NK-92 (cell line): ENCODE measurements around the gene SUSD4.

ENCODE experiments used
- DNase-seq: peaks from one replicate; lab custom pipeline; 2025; ENCODE audit not compliant: unreplicated experiment; lab: John Stamatoyannopoulos, UW

SUSD4 gene

DNA sequence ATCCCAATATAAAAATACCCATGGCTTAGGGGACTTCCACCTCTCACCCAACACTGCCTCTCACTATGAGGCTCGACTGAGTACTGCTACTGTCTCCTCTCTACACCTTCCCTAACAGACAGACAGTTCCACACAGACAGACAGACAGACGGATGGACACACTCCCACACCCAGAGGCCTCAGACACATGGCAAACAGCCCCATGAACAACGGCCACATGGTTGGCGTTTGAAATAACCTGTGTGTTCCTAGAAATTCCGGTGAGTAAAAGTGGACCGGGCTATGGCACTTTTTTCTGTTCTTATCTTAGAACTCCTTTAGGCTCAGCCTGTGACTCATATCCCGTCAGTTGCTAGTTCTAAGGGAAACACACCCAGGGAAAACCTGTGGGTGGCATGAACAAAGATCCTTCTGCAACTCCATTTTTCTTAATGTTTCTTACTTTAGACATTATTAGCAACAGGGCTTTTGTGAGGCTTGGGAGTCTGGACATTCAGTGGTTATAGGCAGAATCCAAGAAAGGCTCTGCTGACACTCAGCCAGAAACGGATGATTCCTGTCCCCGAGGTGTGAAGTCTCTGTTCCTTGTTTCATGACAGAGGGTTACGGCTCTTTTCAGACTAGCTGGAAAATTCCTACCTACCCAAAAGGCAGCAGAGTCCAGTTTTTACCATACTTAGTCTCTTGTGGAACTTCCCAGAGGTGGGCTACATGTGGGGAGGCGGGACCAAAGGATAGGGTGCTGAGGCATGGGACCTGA is 130.4 kb downstream of the SUSD4 start:
- no peak for DNase-seq

DNA sequence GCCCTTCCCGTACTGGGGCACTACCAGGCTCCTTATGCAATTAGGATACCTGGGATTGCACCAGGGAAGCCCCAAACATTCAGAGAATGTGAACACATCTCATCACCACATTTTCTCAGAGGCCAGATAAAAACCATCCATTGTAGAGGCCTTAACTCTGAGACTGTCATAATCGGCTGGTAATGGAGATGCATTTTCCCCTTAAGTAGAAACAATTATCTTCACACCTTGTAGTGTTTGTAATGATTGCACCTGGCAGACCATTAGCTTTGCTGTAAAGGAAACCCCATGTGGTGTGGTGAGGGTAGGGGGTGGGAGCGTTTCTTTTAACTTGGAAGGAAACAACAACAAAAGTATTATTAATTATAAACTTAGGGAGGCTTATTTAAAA is 131.0 kb downstream of the SUSD4 start:
- DNase-seq: no peak

DNA sequence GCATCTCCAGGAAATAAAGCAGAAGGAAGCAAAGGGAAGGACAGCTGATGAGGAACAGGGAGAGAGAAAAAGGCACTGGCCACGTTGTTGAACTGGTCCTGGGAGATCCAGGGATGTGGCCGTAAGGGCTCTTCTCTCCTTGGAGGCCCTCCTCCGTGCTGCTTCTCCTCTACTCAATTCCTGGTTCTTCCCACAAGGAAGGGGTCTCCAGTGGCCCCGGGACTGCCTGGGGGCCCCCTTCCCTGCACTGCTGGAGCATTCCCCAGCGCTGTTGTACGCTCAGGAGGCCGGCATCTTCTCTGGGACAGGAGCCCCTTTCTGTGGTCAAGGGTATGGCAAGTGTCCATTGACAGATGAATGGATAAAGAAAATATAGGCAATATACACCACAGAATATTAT is 132.4 kb downstream of the SUSD4 start:
- no peak for DNase-seq

DNA sequence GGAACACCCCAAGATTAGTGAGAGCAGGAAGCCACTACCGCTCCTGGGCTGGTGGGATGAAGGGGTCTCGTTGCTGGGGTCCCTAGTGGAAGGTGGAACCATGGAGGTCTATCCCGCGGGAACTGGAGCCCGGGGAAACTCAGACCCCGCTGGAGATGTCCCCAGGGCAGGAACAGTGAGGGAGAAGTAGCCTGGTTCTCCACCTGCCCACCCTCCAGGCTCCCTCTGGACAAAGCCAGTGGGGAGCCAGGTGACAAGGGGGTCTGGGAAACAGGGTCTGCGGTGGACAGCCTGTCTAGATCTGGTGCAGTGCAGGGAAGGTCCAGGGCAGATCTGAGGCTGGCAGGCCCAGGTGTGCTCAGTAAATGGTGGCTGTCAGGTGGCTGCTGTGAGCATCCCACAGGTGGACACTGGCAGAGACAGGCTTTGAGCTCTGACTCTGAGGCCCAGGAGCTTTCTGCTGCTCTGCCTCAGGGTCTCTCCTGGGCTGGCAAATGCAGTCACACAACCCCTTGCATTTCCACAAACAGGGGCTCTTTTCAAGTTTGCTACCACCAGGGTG is 132.9 kb downstream of the SUSD4 start:
- DNase-seq: no peak

DNA sequence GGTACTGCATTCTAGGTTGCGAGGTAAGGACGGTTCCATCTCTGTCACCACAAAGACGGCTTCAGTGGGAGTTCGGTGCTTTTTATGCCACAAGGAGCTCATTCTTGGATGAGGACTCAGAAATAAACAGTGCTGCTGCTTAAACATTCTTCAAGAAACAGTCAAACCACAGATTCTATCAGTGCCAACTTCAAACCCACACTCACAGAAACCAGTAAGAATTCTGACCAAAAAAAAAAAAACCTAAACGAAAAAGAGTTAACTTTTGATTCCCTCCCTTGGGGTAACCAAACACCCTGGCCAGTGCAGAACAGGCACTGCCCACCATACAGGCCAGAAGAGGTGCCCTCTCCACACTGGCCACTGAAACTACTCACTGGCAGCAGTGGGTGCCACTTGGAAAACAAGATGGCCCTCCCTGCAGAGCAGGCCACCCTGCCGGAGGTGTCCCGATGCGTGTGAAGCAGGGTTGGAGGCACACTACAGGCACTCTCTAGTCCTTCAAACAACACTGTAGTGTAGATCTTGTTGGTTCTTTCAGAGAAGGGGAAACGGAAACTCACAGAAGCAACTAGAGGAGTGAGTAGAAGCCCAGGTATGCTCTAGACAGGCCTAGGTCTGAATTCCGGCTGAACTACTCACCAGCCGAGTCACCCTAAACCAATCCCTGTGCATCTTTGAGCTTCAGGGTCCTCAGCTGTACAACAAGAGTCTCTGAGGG is 133.7 kb downstream of the SUSD4 start:
- no peak for DNase-seq

GRCh38 chr1:223229756-223230155 is 134.2 kb downstream of the SUSD4 start:
- DNase-seq: no peak

GRCh38 chr1:223228931-223229528 is 134.9 kb downstream of the SUSD4 start:
- no peak for DNase-seq

GRCh38 chr1:223228201-223228600 is 135.8 kb downstream of the SUSD4 start:
- DNase-seq: no peak

DNA sequence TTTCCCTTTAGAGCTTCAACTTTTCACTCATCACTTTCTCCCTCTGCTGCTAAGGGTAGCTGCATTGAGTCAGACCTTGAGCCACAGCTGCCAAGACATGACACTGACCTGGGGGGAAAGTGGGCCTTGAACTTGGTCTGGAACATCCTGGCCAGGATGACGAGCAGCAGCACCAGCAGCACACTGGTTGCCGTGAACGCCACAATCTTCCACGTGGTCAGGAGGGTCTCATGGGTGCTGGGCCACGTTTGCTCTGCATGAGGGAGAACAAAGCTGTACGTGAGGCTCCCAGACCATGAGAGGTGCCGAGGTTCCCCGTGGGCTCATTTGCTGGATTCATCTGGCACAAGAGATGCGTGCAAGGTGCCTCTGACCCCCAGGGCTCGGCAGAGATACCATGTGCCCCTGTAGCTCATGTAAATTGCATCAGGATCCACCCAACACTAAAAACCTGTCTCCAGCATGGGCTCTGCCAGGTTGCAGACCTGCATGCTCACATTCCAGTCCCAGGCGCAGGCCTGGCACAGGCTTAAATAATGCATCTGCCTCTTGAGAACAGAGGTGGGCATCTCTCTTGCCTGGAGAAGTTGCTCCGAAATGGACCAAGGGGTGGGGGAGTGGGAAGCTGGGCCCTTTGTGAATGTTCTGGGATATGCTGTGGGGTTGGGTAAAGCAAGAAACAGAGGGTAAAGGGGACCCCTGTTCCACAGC is 136.3 kb downstream of the SUSD4 start:
- DNase-seq: no peak

DNA sequence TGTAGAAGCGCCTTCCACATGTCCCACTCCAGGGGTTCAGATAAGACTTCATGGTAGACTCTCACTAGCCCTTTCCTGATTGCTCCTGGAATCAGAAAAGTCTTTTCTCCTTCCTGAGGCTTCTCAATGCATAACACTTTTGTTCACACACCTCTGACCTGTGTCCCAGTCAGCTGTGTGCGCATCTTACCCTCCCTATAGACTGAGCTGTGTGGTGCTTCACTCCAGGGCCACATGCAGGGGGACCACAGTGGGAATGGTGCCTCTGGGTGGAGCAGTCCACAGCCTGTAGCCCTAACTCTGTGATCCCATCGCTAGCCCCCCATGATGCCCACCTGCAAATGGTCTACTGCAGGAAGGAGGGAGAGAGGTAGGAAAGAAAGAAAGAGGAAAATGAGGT is 136.9 kb downstream of the SUSD4 start:
- no peak for DNase-seq

- no peak for DNase-seq
Measured at GRCh38 chr1:223226271-223226670, 137.7 kb downstream of the SUSD4 start.

GRCh38 chr1:223225481-223225880 is 138.5 kb downstream of the SUSD4 start:
- DNase-seq: no peak

DNA sequence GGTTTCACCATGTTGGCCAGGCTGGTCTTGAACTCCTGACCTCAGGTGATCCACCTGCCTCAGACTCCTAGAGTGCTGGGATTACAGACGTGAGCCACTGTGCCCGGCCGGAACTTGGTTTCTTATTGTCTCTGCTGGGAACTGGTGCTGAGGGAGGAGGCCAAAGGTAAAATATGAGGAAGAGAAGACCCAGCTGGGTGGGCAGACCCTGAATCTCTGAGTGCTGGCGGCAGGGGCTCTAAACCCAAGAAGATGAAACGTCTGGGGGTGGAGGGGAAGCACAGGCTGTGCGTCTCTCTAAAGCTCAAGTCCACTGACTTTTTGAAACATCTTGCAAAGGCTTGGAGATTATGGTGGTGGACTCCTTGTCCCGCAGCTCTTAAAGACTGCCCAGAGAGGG is 138.9 kb downstream of the SUSD4 start:
- no peak for DNase-seq

DNA sequence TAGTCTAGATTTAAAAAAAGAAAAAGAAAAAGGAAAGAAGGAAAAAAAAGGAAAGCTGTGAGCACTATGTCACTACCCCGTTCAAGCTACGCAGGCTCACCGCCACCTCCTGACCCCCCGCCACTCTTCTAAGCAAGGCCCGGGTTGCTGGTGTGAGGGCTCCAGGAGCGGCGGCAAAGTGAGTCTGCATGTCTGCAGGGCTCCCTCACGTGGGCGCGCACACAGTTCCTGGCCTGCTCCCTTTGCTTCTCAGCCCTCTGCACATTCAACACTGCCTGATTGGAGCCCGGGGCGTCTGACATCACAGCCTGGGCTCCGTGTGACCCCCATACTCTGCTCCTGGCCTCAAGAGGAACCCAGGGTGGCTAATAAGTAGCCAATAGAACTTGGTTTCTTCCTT is 139.5 kb downstream of the SUSD4 start:
- no peak for DNase-seq

GRCh38 chr1:223223091-223223995 is 140.6 kb downstream of the SUSD4 start:
- no peak for DNase-seq

- no peak for DNase-seq
Measured at GRCh38 chr1:223222377-223222776, 141.6 kb downstream of the SUSD4 start.

DNA sequence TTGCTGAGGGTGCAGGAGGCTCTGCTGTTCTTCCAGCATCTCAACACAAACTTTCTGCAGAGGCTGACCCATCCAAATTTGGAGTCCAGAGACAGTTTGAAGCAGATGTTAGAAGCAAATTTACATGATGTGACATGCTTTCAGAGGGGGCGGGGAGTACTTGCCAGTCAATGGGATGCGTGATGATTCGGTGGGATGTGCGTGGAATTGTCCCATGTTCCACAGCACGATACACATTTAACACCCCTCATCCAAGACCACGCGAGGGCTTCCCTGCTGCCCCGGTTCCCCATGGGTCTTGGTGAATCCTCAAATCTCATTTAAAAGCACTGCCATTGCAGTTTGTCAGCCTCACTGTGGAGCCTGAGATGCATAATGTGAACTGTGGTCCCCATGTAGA is 142.3 kb downstream of the SUSD4 start:
- no peak for DNase-seq

GRCh38 chr1:223219846-223220610 is 143.9 kb downstream of the SUSD4 start:
- no peak for DNase-seq

DNA sequence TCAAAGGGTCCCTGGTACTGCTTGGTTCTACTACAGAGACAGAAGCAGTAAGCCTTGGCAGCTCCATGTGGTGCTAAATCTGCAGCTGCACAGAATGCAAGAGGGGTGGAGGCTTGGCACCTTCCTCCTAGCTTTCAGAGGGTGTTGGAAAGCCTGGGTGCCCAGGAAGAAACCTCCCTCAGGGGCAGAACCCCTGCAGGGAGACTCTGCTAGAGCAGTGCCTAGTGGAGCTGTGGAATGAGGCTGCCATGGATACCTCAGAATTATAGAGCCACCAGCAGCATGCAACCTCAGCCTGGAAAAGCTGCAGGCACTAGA is 144.7 kb downstream of the SUSD4 start:
- no peak for DNase-seq

- DNase-seq: no peak
Measured at GRCh38 chr1:223217781-223218180, 146.2 kb downstream of the SUSD4 start.
